Muscle of leg (tissue), 11 donors: ENCODE data around the gene CAMK2G. TPM values are rescaled to one million over a fixed set of nuclear protein-coding genes. Genes with fewer than 3 reads are reported as not detected.

ENCODE experiments used
- DNase-seq: peaks from one replicate; pipeline ENCODE4 v3.0.0; 2013
- H3K27ac ChIP-seq: one replicate; pipeline ENCODE4 v1.5.1; 2013; ENCODE audit warnings: mild to moderate bottlenecking, low read length, control low read depth
- H3K27me3 ChIP-seq: one replicate; pipeline ENCODE4 v1.6.1; 2013; ENCODE audit warnings: low read length; ENCODE audit not compliant: control insufficient read depth, insufficient read depth
- H3K36me3 ChIP-seq: one replicate; pipeline ENCODE4 v1.6.1; 2013; ENCODE audit warnings: low read length; ENCODE audit not compliant: control insufficient read depth, insufficient read depth
- H3K4me1 ChIP-seq: one replicate; pipeline ENCODE4 v1.6.1; 2013; ENCODE audit warnings: low read length; ENCODE audit not compliant: control insufficient read depth, insufficient read depth
- H3K4me3 ChIP-seq: one replicate; pipeline ENCODE4 v1.5.1; 2013; ENCODE audit warnings: low read length, control low read depth
- H3K9me3 ChIP-seq: replicated peaks from 2 replicates; pipeline ENCODE4 v1.6.1; 2013; ENCODE audit warnings: low read depth, low read length; ENCODE audit not compliant: control insufficient read depth
- WGBS: methylation state at CpG from one replicate; pipeline ENCODE4 v1.1.5; 2013; ENCODE audit warnings: missing lambda C conversion rate; ENCODE audit not compliant: insufficient coverage; 5-methylcytosine and 5-hydroxymethylcytosine counted together
- polyA plus RNA-seq, 8 donors: library from polyadenylated mRNA; unstranded; fragments of 120-200 nt; gene quantifications; one replicate each; pipeline versions ENCODE4 v1.2.1 to v1.2.3, GENCODE V29; 2013; ENCODE audit warnings: inconsistent platforms in 1 of 8, low replicate concordance in 1 of 8; ENCODE audit not compliant: insufficient read length in 8 of 8, insufficient read depth in 1 of 8
- total RNA-seq: library from RNA; stranded (reverse); fragments of 120-200 nt; gene quantifications from one replicate; pipeline ENCODE4 v1.2.4, GENCODE V29; 2013

CAMK2G gene
- total and polyA plus RNA-seq, 9 donors = 18.4 to 34.7 (median 25.3) TPM

DNA sequence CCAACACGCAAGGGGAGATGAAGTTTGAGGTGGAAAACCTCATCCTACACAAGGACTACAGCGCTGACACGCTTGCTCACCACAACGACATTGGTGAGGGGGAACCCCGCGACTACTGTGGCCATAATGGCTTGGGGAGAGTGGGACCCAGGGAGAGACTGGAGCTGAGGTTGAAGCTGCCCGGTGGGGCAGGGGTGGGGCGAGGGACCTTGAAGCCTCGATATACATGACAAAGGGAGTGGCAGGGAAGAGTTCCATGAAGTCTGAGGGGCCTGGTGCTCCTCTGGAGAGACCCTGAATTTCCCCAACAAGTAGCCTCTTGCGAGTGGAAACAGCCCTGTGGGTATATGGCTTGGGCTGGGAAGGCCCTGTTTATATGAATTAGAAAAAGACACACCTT is 39.7 kb upstream of the CAMK2G start:
- Histone ChIP-seq H3K36me3 (peaks cover 49% of the 10 kb centered on the region), H3K27ac (no peak overlapping the region), H3K27me3 (peaks cover 4% of the 10 kb centered on the region), H3K9me3 (no peaks in the 10 kb centered on the region), H3K4me1 (peaks cover 71% of the 10 kb centered on the region), H3K4me3 (no peak overlapping the region)
- 63% methylated on average over 5 of the region's 10 CpGs for WGBS
- DNase-seq = no peak

DNA sequence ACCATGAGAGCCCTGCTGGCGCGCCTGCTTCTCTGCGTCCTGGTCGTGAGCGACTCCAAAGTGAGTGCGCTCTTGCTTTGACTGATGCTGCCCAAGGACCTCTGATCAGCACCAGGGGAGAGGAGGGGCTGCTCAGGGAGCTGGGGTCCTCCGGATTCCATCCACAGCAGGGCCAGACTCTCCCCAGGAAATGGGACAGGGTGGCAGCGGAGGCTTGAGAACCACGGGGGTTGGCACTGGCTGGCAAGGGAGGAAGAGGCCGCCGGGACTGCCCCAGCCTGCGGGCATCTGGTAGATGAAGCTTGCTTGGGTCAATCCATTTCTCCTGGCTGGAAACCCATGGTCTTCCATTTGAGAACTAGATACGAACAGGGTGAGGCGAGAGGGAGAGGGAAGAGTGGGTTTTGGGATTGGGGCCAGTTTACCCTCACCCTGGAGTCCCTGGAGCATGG is 37.2 kb upstream of the CAMK2G start:
- Histone ChIP-seq H3K4me1 (peaks cover 85% of the 10 kb centered on the region), H3K9me3 (no peaks in the 10 kb centered on the region), H3K36me3 (peaks cover 40% of the 10 kb centered on the region), H3K27me3 (peaks cover 4% of the 10 kb centered on the region), H3K4me3 (peak overlapping the region; percentile 78), H3K27ac (peak overlapping the region; percentile 61)
- WGBS = 19% methylated on average over 14 of the region's 14 CpGs
- DNase-seq = peak; percentile 53

DNA sequence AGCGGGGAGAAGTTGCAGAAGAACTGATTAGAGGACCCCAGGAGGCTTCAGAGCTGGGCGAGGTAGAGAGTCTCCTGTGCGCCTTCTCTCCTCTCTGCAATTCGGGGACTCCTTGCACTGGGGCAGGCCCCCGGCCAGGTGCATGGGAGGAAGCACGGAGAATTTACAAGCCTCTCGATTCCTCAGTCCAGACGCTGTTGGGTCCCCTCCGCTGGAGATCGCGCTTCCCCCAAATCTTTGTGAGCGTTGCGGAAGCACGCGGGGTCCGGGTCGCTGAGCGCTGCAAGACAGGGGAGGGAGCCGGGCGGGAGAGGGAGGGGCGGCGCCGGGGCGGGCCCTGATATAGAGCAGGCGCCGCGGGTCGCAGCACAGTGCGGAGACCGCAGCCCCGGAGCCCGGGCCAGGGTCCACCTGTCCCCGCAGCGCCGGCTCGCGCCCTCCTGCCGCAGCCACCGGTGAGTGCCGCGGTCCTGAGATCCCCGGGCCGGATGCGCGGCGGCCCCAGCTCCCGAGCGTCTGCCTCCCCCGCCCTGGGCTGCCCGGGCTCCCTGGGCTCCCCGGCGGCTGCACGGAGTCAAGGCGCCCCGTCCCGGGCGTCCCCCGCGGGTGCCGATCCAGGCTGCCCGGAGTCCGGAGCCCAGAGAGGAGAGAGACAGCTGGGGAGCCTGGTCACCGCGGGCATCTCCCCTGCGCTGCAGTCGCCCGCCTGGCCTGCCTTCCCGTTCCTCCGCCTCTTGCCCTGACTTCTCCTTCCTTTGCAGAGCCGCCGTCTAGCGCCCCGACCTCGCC is 36.6 kb upstream of the CAMK2G start, which contains the start of gene PLAU:
Gene PLAU (plus strand): TSS at position 369 of the 789 bp plus-strand sequence. CDS start 424 bp downstream, outside the sequence.
- peak; percentile 73 for DNase-seq
- peaks cover 4% of the 10 kb centered on the region for H3K27me3 ChIP-seq
- WGBS = under 1% methylated on average over 70 of the region's 74 CpGs
- H3K27ac ChIP-seq = peak within 1 kb of the TSS; percentile 70
- peaks cover 86% of the 10 kb centered on the region for H3K4me1 ChIP-seq
- H3K9me3 ChIP-seq = no peaks in the 10 kb centered on the region
- peak within 1 kb of the TSS; percentile 78 for H3K4me3 ChIP-seq
- peaks cover 34% of the 10 kb centered on the region for H3K36me3 ChIP-seq

DNA sequence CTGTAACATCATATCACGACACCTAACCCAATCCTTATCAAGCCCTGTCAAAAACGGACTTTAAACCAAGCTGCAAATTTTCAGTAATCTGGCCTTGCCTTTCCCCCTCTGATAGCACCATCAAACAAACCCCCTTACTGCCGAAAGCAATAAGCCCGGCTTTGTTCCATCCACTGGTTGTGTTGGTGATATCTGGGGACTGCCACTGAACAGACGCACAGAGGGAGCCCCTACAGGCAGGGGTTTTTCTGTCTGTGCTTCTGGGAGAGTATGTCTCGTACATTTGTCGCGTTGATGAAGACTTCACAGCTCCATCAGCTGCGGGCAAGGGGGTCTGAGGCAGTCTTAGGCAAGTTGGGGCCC is 36.0 kb upstream of the CAMK2G start:
- H3K9me3 ChIP-seq = no peaks in the 10 kb centered on the region
- peaks cover 86% of the 10 kb centered on the region for H3K4me1 ChIP-seq
- peak overlapping the region; percentile 70 for H3K27ac ChIP-seq
- peaks cover 30% of the 10 kb centered on the region for H3K36me3 ChIP-seq
- H3K4me3 ChIP-seq = peak overlapping the region; percentile 78
- peak; percentile 37 for DNase-seq
- 25% methylated on average over 6 of the region's 9 CpGs for WGBS
- H3K27me3 ChIP-seq = peaks cover 4% of the 10 kb centered on the region

DNA sequence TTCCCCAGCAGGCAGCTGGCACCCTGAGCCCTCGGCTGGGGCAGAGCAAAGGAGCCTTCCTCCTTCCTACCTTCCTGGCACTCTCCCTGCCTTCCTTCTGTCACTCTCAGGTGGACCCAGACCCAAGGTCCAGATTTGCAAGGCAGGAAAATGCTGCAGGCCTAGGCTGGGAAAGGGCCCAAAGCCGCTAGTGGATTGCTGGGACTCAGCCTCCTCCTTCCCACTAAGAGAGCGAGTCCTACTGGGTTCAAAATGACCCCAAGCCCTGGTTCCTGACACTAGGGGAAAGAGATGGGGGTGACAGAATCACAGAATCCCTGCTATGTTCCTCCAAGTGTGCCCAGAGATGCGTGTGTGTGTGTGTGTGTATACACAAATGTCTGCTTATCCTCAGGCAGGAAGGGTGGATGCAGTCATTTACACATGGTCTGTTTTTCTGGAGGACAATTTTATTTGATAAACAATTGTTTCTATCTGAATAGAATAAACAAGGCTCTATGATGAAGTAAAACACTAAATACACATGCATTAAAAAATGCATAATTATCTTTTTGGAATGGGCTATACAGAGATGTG is 35.3 kb upstream of the CAMK2G start:
- Histone ChIP-seq H3K9me3 (no peaks in the 10 kb centered on the region), H3K4me1 (peaks cover 81% of the 10 kb centered on the region), H3K36me3 (peaks cover 22% of the 10 kb centered on the region), H3K27me3 (peaks cover 4% of the 10 kb centered on the region), H3K4me3 (no peak overlapping the region), H3K27ac (peak overlapping the region; percentile 74)
- DNase-seq = no peak
- no CpG with 5 or more reads among the region's 4 CpGs for WGBS

DNA sequence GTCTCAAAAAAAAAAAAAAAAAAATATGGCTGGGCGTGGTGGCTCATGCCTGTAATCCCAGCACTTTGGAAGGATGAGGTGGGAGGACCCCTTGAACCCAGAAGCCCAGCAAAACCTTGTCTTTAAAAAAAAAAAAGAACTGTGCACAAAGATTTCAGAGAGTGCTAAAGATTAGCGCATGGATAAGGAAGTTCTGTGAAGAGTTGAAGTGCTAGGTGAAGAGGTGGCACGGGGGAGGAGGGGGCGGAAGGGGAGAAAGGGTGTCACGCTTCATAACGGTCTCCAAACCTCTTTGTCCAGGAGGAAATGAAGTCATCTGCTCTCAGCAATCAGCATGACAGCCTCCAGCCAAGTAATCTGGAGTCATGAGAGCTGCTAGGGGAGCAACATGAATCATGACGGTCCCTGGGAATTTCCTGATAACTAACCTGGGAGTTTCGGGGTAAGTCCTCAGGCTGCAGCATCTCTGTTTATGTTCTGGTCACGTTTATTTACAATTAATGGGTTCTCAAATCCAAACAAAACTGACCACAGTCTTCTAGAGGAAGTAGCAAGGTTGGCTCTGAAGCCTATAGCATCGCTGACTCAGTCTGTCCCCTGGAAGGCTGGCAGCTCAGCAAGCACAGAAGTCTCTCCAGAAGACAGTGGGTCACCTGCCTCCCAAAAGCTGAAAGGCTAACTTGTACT is 34.6 kb upstream of the CAMK2G start:
- DNase-seq = peak; percentile 80
- Histone ChIP-seq H3K9me3 (no peaks in the 10 kb centered on the region), H3K27ac (peak overlapping the region; percentile 74), H3K27me3 (peaks cover 4% of the 10 kb centered on the region), H3K4me3 (no peak overlapping the region), H3K36me3 (peaks cover 16% of the 10 kb centered on the region), H3K4me1 (peaks cover 75% of the 10 kb centered on the region)
- WGBS = 25% methylated on average over 5 of the region's 10 CpGs

DNA sequence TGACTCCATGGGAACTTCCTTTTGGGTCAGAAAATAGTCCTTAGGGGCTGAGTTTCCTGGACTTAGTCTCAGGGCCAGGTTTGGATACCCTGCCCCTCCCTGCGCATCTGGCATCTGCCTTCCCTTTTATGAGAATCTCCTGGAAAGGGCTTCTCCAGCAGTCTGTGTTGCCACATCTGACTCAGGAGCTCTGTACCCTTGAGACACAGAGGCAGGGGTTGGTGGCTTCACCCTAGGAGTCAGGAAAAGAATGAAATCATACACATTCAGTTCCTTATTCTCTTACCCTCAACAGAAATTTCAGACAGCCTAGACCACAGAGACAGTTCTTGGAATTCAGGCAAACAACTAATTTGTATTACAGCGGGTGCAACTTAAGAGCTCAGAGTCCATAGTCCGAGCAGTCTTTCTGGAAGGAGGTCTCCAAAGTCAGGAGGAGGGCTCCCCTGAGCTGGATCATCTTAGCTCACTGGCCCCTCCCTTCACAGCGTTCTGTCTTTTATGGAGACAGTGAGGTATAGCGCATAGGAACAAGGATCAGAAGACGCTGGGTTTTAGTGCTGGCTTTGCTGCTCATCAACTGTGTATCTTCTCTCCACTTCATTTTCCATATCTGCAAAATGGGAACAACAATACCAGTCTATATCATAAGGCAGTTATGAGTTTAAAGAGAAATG is 33.6 kb upstream of the CAMK2G start:
- Histone ChIP-seq H3K4me3 (no peak overlapping the region), H3K4me1 (peaks cover 64% of the 10 kb centered on the region), H3K27ac (peak overlapping the region; percentile 98), H3K36me3 (peaks cover 6% of the 10 kb centered on the region), H3K27me3 (peaks cover 4% of the 10 kb centered on the region), H3K9me3 (no peaks in the 10 kb centered on the region)
- peak; percentile 71 for DNase-seq
- 60% methylated on average over 1 of the region's 6 CpGs for WGBS

DNA sequence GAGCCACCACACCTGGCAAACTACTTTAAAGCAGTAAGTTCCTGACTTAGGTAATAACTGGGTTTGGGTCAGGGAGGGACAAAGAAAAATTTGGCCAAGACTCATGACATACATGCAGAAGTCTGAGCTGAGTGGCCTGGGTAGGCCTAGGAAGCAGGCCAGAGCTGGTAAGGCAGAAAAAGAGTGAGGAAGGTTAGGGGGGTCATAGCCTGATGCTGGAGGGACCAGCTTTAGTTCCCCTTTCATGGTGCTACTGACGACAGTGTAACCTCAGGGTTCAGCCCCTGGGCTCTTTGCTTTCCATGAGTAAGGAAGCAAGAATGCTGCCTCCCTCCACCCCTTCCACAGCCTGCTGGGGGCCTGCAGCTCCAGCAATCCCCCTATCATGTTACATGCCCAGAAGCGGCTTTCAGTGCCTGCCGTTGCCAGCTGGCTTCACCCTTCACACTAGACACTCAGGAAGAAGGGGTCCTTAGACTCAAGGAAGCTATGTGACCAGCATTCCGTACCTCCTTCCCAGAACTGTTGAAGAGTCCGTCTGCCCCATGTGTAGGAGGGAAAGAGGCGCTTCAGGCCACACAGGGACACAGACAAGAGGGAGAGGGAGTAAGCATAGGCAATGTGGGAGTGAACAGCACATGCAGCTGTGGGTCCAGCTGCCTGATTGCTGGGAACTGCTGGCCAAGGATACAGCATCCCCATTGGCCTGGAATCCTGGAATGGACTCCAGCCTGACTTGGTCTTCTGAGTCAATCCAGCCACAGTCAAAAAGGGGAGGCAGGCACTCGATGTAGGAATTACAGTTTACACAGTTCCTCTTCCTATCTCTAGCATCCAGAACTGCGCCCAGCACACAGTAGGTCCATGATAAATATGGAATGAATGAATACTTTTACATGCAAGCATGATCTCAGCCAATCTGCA is 32.4 kb upstream of the CAMK2G start:
- H3K36me3 ChIP-seq = no peaks in the 10 kb centered on the region
- H3K9me3 ChIP-seq = no peaks in the 10 kb centered on the region
- peaks cover 3% of the 10 kb centered on the region for H3K27me3 ChIP-seq
- peak overlapping the region; percentile 98 for H3K27ac ChIP-seq
- H3K4me3 ChIP-seq = no peak overlapping the region
- 18% methylated on average over 3 of the region's 8 CpGs for WGBS
- peaks cover 54% of the 10 kb centered on the region for H3K4me1 ChIP-seq
- DNase-seq = peak; percentile 98

DNA sequence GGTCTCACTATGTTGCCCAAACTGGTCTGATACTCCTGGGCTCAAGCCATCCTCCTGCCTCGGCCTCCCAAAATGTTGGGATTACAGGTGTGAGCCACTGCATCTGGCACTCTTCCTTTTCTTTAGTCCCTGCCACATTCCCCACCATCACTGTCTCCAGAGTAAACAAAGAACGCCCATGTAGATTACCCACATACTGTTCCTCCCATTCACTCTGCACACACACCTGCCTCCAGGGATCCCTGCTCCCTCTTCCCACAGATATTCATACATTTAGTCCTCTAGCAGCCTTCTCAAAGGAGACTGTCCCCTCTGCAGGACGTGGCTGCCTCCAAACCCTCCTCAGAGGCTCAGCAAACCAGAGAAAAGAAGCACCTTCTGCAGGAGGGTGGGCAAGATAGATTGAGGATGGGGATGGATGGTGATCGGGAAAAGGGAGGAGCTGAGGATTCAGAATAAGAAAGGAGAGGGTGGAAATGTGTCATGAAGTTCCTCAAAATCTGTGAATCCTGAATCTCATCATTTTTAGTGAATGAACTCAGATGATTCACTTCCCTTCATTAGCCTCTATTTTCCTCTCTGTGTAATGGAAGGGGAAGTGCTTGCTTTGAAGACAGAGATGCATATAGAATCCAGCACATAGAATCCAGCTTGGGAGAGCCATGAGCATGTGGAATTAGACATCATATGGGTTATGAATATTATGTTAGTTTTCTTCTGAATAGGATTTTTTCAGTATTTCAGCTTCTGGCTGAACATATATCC is 31.1 kb upstream of the CAMK2G start:
- 91% methylated on average over 3 of the region's 4 CpGs for WGBS
- H3K4me3 ChIP-seq = no peak overlapping the region
- H3K27ac ChIP-seq = peak overlapping the region; percentile 98
- peak; percentile 36 for DNase-seq
- H3K27me3 ChIP-seq = no peaks in the 10 kb centered on the region
- no peaks in the 10 kb centered on the region for H3K9me3 ChIP-seq
- peaks cover 47% of the 10 kb centered on the region for H3K4me1 ChIP-seq
- no peaks in the 10 kb centered on the region for H3K36me3 ChIP-seq
